Iris pigment epithelial cell (primary cell): ENCODE data around the gene MIA2.
"Not testable (repeated sequence)": the region's sequence is repeated elsewhere in the genome, so short reads cannot be mapped to it uniquely, and the experiment has no call there.

Experiments
- DNase-seq: peaks from one replicate; pipeline ENCODE4 v3.0.0-alpha.2; 2011; ENCODE audit warnings: low read depth

MIA2 gene

DNA sequence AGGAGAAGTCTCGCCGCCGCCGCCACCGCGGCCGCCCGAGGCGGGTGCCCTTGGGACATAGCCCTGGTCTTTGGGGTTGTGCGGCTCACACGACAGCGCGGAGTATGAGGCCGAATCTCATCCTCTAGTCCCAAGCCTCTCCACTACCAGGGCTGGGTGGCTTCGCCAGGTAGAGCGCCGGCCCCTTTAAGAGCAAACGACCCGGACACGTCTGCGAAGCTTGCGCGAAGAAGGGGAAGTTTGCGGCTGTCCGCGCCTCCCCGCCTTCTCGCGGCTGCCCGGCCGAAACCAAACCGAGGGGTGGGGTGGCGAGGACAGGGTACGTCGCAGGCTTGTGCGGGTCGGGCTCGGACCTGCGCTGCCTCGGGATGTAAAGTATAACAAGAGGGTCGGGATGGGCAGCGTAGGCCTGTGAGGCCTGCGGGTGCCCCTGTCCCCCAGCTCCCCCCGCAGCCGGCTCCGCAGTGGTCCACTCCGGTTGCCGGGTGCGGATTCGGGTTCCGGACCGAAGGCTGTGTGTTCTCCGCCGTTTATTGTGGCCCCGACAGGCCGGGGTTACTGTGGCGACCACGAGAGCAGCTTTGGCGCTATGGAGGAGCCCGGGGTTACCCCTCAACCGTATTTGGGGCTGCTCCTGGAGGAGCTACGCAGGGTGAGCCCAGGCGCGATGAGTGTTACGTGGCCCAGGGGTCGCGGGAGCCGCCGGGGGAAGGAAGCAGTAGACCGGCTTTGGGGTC is 33.3 kb downstream of the MIA2 start:
- DNase-seq = peak; percentile 83

DNA sequence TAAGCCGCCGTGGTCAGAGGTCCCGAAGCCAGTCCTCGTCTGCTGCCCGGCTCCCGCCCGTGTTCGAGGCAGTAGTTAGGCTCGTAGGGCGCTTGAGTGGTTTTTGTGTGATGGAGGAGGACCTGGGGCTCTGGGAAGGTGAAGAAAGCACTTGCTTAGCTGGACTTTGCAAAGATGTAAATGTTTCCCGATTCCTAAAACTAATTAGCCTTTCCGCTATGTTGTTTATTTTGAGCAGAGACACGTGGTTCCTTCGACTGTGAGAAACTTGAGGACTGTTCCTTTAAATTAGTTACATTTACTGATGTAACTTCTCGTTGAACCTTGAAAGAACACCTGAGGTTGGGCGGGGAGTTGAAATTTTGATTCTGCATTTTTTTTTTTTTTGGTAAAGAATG is 33.9 kb downstream of the MIA2 start:
- DNase-seq = no peak

GRCh38 chr14:39268393-39268792 is 34.7 kb downstream of the MIA2 start:
- peak; percentile 32 for DNase-seq

GRCh38 chr14:39272918-39273317 is 39.2 kb downstream of the MIA2 start:
- DNase-seq = no peak

DNA sequence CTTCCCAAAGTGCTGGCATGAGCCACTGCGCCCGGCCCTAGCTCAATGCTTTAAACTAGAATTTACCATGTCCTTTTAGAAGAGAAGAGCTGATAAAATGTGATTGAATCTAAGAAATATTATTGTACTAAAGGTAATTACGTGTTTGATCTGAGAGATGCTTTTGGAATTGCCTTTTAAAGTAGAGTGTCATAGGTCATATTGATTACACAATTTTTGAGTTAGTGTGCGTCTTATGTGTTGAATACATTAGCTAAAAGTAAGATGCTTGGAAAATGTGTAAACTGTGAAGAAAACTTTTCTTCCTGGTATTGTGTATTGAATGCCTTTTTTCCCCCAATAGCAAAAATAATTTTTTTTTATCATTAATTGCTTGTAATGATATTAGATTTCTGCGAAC is 41.7 kb downstream of the MIA2 start:
- no peak for DNase-seq

DNA sequence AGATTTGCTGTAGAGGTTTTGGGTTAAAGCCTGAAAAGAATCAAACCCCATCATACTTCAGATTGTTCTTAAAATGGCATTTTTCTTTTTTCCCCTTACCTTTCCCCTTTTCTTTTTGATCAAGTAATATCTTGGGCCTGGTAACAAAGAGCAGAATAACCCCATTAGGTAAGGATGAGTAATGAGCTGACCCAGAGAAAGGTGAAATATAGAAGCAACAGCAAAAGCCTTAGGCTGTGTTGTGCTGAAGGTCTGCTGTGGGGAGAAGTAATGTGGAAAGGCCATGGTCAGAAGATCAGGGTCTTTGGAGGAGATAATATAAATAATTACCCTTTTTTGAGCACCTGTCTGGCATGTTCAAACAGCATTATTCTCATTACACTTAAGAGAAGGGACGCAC is 42.3 kb downstream of the MIA2 start:
- DNase-seq = no peak

- no peak for DNase-seq
Observed at GRCh38 chr14:39276579-39277114, 42.9 kb downstream of the MIA2 start.

- no peak for DNase-seq
Observed at GRCh38 chr14:39279515-39279914, 45.8 kb downstream of the MIA2 start.

DNA sequence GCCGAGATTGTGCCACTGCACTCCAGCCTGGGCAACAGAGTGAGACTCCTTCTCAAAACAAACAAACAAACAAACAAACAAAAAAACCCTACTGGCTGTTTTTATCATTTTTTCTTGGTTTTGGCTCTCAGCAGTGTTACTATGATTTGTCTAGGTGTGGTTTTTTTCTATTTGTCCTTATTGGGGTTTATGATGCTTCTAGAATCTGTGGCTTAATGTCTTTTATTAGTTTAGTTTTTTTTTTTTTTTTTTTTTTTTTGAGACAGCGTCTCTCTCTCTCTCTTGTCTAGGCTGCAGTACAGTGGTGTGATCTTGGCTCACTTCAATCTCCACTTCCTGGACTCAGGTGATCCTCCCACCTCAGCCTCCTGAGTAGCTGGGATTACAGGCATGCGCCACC is 47.0 kb downstream of the MIA2 start:
- not testable (repeated sequence) for DNase-seq

GRCh38 chr14:39289523-39289922 is 55.8 kb downstream of the MIA2 start:
- no peak for DNase-seq

DNA sequence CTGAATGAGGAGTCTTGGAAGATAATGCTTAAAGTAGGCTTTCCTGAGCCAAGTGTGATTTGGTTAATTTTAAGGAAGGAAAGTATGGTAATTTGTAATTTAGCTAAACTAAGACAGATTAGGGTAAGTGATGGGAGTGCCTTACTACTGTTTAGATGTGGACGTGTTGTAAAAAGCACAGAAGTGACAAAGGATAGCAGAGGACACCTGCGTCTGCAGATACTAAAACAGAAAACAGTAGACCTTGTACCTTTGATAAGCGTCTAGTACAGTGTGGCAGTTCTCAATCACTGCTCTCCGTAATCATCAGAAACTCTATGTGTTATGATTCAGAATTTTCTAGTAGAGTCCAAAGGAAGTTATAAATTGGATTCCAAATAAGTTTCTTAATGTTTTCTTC is 58.0 kb downstream of the MIA2 start:
- DNase-seq = no peak

- no peak for DNase-seq
Observed at GRCh38 chr14:39293629-39294028, 59.9 kb downstream of the MIA2 start.

- DNase-seq = not testable (repeated sequence)
Observed at GRCh38 chr14:39300389-39300788, 66.7 kb downstream of the MIA2 start.

- peak; percentile 47 for DNase-seq
Observed at GRCh38 chr14:39302124-39302810, 68.6 kb downstream of the MIA2 start.

GRCh38 chr14:39303115-39303514 is 69.4 kb downstream of the MIA2 start:
- DNase-seq = no peak

DNA sequence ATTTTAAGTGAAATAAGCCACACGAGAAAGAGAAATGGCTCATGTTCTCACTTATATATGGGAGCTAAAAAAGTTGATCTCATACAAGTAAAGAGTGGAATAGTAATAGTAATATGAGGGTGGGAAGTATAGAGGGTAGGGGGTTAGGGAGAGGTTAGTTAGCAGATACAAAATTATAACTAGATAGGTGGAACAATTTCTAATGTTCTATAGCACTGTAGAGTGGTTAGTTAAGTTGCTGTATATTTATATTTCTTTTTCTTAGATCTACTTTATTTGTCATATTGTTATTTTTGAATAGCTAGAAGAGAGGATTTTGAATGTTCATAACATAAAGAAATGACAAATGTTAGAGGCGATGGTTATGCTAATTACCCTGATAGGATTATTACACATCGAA is 74.1 kb downstream of the MIA2 start:
- no peak for DNase-seq

- peak; percentile 42 for DNase-seq
Observed at GRCh38 chr14:39310051-39310450, 76.3 kb downstream of the MIA2 start.

- no peak for DNase-seq
Observed at GRCh38 chr14:39315859-39316444, 82.2 kb downstream of the MIA2 start.

DNA sequence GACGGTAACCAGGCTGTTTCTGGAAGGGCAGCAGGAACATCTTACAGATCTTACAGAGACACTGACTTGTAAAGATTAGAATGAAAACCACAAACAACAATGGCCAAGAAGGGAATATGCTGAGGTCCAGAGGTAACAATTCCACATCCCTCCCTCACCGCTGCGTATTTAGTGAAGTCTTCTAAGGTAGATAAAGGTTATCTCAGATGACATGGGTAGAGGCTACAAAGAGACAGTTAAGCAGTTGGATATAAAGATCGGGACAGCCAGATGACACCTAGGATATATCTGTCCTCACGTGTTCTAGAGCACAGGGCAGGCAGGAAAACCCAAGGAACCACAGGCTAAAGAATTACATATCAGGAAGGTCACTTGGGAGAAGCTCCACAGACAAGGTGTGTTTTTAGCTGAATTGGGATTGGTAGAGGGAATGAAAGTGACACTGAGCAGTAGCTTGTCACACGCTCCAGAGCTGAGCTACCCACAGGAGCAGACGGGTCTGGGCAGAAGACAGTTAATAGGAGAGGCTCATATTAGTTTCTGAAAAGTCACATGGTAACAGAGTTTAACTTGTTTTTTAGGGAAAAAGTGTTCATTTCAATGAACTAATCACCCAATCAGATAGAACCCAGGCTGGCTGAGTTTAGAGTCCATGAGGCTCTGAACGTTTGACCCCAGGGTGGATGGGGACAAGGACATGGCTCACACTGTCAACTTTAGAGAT is 83.3 kb downstream of the MIA2 start:
- no peak for DNase-seq

GRCh38 chr14:39318574-39318973 is 84.9 kb downstream of the MIA2 start:
- peak; percentile 54 for DNase-seq

DNA sequence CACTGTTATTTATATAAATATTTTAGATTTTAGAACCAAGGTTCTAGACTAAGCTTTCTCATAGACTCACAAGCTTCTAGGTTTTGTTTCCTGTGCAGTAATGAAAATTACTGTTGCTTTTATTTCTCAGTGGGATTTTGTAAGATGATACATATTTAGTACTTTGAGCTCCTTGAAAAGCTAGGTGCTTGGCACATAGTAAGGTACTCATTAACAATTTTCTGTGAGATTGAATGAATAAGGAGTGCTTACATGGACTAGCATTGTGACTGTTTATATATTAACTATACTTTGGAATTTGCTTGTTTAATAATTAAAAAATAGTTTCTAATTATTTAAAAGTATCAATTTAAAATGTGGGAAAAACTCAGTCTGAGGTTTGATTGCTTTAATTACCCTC is 85.7 kb downstream of the MIA2 start:
- no peak for DNase-seq

GRCh38 chr14:39320318-39320717 is 86.6 kb downstream of the MIA2 start:
- DNase-seq = peak; percentile 66
